Calu3 (cell line): ENCODE measurements around the gene XCR1. TPM values are rescaled to one million over a fixed set of nuclear protein-coding genes. Genes with fewer than 3 reads are reported as not detected.

Experiments
- BruUV-seq: library from RNA; stranded (reverse); fragments of 400-500 nt; replicated peaks from 2 replicates; lab custom pipeline; 2021; lab: Mats Ljungman, UMichigan
- CTCF ChIA-PET: fragments of 300-600 bp; sonication (Branson Sonifier 250); formaldehyde crosslinking; loops from one replicate; lab custom pipeline; 2022; ENCODE audit warnings: antibody characterized with exemption; lab: Charles Lee
- DNase-seq: peaks from one replicate; pipeline ENCODE4 v3.0.0; 2022
- H3K27ac Mint-ChIP-seq: one replicate; pipeline ENCODE4 v1.8.0; 2022; ENCODE audit warnings: mixed read lengths; ENCODE audit not compliant: unreplicated experiment
- H3K27me3 Mint-ChIP-seq: one replicate; pipeline ENCODE4 v1.8.0; 2022; ENCODE audit warnings: mixed read lengths; ENCODE audit not compliant: unreplicated experiment
- H3K36me3 Mint-ChIP-seq: one replicate; pipeline ENCODE4 v1.8.0; 2022; ENCODE audit warnings: mild to moderate bottlenecking, moderate library complexity, mixed read lengths; ENCODE audit not compliant: insufficient read depth, unreplicated experiment
- H3K4me1 Mint-ChIP-seq: one replicate; pipeline ENCODE4 v1.8.0; 2022; ENCODE audit warnings: mild to moderate bottlenecking, low read depth, mixed read lengths; ENCODE audit not compliant: unreplicated experiment
- H3K4me3 Mint-ChIP-seq: one replicate; pipeline ENCODE4 v1.8.0; 2022; ENCODE audit warnings: mild to moderate bottlenecking, low read depth, moderate library complexity, mixed read lengths; ENCODE audit not compliant: unreplicated experiment
- H3K9me3 Mint-ChIP-seq: one replicate; pipeline ENCODE4 v1.8.0; 2022; ENCODE audit warnings: low read depth, mixed read lengths; ENCODE audit not compliant: unreplicated experiment
- CTCF ChIP-seq: fragments of 200-600 bp; IDR thresholded peaks from one replicate; pipeline ENCODE4 v1.8.0; 2022; ENCODE audit warnings: antibody characterized with exemption; ENCODE audit not compliant: unreplicated experiment
- intact Hi-C: fragments of 100-400 bp; cut with micrococcal nuclease; formaldehyde crosslinking; loops from one replicate; pipeline ENCODE4 v1.10.0; 2022; ENCODE audit not compliant: unreplicated experiment
- total RNA-seq: library from RNA; stranded (reverse); gene quantifications from 2 replicates; pipeline ENCODE4 v1.2.3, GENCODE V29; 2022

The XCR1 gene
- total RNA-seq, 1 experiment from 2014 or later: not detected

GRCh38 chr3:46019707-46020106 is 7.6 kb downstream of the XCR1 start:
- intact Hi-C loops: no loop called here
- CTCF ChIA-PET: no interaction called here
- H3K27me3 Mint-ChIP-seq: peaks cover 85% of the 10 kb centered on the region
- no peak overlapping the region for H3K27ac Mint-ChIP-seq
- H3K36me3 Mint-ChIP-seq: no peaks in the 10 kb centered on the region
- TF ChIP-seq CTCF: no peak
- no peak overlapping the region for H3K4me3 Mint-ChIP-seq
- BruUV-seq: no TSS peak
- H3K4me1 Mint-ChIP-seq: no peaks in the 10 kb centered on the region
- no peaks in the 10 kb centered on the region for H3K9me3 Mint-ChIP-seq
- DNase-seq: no peak

GRCh38 chr3:46017720-46018119 is 9.6 kb downstream of the XCR1 start:
- intact Hi-C loops: no loop called here
- no peak overlapping the region for H3K4me3 Mint-ChIP-seq
- CTCF ChIA-PET: no interaction called here
- no peak for DNase-seq
- H3K36me3 Mint-ChIP-seq: no peaks in the 10 kb centered on the region
- TF ChIP-seq CTCF: no peak
- BruUV-seq: no TSS peak
- H3K27me3 Mint-ChIP-seq: peaks cover 71% of the 10 kb centered on the region
- H3K4me1 Mint-ChIP-seq: no peaks in the 10 kb centered on the region
- H3K9me3 Mint-ChIP-seq: no peaks in the 10 kb centered on the region
- H3K27ac Mint-ChIP-seq: no peak overlapping the region

- H3K27ac Mint-ChIP-seq: no peak overlapping the region
- H3K4me3 Mint-ChIP-seq: no peak overlapping the region
- peaks cover 58% of the 10 kb centered on the region for H3K27me3 Mint-ChIP-seq
- DNase-seq: no peak
- BruUV-seq: no TSS peak
- intact Hi-C loops: no loop called here
- CTCF ChIA-PET: no interaction called here
- H3K9me3 Mint-ChIP-seq: no peaks in the 10 kb centered on the region
- no peaks in the 10 kb centered on the region for H3K4me1 Mint-ChIP-seq
- no peak for TF ChIP-seq CTCF
- H3K36me3 Mint-ChIP-seq: no peaks in the 10 kb centered on the region
Measured at GRCh38 chr3:46013316-46014094, 13.8 kb downstream of the XCR1 start.

- no peak overlapping the region for H3K27ac Mint-ChIP-seq
- H3K36me3 Mint-ChIP-seq: no peaks in the 10 kb centered on the region
- H3K9me3 Mint-ChIP-seq: no peaks in the 10 kb centered on the region
- peaks cover 47% of the 10 kb centered on the region for H3K27me3 Mint-ChIP-seq
- no TSS peak for BruUV-seq
- no peak for DNase-seq
- no peaks in the 10 kb centered on the region for H3K4me1 Mint-ChIP-seq
- CTCF ChIA-PET: no interaction called here
- H3K4me3 Mint-ChIP-seq: no peak overlapping the region
- intact Hi-C loops: no loop called here
- TF ChIP-seq CTCF: no peak
Measured at GRCh38 chr3:46012246-46012645, 15.0 kb downstream of the XCR1 start.
